HG02943 (cell line): Measurements from ENCODE around the gene MAP2K1.
A peak's percentile ranks its signal among the peaks of the same experiment; 100 is the strongest.
"Not testable (repeated sequence)": the region's sequence is repeated elsewhere in the genome, so short reads cannot be mapped to it uniquely, and the experiment has no call there.

Experiments used
- ATAC-seq: cut with Tn5 transposase; IDR thresholded peaks from one replicate; pipeline ENCODE4 v1.9.1; 2021; ENCODE audit warnings: mild to moderate bottlenecking, low read depth, moderate library complexity; ENCODE audit not compliant: unreplicated experiment

MAP2K1 gene

DNA sequence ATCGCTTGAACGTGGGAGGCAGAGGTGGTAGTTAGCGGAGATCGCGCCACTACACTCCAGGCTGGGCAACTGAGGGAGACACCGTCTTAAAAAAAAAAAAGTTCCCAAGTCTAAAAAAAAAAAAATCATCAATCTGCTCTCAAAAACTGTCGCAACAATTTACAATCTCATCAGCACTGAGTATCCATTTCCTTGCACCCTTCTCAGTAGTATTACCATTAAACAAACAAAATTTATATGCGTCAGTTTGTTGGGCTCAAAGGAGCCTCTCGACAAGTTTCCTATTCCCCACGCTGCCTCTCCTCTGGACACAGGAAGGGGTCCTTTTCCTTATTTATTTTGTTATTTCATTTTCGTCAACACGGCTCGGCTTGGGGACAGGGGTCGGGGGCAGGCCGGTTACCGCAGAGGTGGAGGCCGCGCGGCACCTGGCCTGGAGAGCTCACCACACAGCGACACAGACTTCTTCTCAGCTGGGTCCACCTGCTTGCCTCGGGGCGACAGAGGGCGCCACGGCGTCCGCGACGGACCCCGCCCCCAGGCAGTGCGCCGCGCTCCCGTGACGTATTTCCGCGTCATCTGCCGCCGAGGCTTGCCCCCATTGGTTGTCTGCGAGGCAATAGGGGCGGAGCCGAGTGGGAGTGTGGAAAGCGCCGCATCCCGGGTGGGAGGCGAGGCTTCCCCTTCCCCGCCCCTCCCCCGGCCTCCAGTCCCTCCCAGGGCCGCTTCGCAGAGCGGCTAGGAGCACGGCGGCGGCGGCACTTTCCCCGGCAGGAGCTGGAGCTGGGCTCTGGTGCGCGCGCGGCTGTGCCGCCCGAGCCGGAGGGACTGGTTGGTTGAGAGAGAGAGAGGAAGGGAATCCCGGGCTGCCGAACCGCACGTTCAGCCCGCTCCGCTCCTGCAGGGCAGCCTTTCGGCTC, at the start of gene MAP2K1:
TSS of gene MAP2K1 (plus strand) at position 709 of the 920 bp plus-strand sequence. CDS start 436 bp downstream, outside the sequence.
- peak; percentile 68 for ATAC-seq

GRCh38 chr15:66348530-66348929, 38.2 kb upstream of the MAP2K1 start:
- ATAC-seq: not testable (repeated sequence)

DNA sequence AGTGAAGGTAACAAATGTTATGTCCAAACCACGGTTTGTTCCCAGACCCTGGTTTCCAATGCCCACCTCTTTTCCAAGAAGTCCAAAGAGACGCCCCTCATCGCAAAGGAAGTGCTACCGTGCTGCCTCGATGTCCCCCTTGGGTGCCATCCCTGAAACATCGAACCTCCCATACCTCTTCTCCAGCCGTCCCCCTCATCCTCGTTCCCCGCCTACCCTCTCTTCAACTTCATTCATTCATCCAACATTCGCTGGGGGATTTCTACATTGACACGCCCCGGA, 30.7 kb upstream of the MAP2K1 start:
- no peak for ATAC-seq

- peak; percentile 86 for ATAC-seq
Measured at GRCh38 chr15:66356359-66357236, 30.1 kb upstream of the MAP2K1 start, which contains the start of gene TIPIN. Gene TIPIN, minus strand, starts transcription at chr15:66356685. Its CDS starts 3,738 bp downstream, at chr15:66352947.

- ATAC-seq: no peak
Measured at GRCh38 chr15:66359740-66360139, 27.0 kb upstream of the MAP2K1 start.

GRCh38 chr15:66361745-66362460, 24.8 kb upstream of the MAP2K1 start:
- not testable (repeated sequence) for ATAC-seq

DNA sequence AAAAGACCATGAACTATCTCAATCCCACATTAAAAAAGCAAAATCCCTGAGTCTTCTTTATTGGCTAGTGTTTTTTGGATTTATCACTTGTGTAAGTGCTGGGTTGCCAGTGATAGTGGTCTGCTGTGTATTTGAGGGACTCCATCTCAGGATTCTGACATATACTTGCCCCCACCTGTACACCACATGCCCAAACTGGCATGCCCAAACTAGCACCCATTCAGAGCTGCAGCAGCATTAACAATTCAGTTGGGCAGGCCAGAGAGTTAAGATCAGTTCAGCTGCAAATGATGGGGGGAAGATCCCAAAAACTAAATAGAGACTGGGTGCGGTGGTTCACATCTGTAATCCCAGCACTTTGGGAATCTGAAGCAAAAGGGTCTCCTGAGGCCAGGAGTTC, 23.9 kb upstream of the MAP2K1 start:
- ATAC-seq: no peak

GRCh38 chr15:66364944-66365528, 21.7 kb upstream of the MAP2K1 start:
- ATAC-seq: no peak

DNA sequence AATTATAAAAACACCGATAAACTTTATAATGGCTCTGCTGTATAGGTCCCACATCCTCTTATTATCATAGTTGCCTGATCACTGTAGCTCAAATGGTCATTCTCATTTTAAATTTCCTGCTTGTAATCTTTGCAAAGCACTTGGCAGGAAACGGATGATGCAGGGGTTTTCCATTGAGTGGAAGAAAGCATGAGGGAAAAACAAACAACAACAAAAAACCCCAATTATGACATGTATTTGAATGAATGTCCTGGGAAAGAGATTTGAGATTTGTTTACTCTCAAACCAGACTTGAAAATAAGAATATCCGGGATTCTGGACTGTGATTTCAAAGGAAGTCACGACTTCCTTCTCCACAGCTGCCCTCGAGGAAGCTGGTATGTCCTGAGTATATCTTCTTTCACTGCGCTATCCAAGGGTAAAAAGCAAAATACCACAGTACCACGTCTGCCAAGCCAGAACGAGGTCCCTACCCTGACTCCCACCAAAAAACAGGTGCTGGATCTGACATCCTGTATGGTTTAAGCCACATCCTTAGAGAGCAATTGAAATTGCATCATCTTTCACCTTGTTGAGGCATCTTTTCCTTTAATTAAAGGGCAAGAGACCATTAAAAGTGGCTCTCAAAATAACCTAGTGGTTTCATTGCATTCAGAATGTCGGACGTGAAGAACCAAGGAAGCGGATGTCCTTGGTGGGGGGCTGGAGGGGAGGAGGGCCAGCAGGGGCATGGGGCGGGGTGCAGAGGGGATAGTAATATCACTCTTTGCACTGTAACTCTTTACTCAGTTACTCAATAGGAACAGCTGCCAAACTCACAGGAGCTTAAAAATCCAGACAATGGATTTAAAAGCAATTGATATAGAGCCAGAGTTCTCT, 16.7 kb upstream of the MAP2K1 start:
- no peak for ATAC-seq

DNA sequence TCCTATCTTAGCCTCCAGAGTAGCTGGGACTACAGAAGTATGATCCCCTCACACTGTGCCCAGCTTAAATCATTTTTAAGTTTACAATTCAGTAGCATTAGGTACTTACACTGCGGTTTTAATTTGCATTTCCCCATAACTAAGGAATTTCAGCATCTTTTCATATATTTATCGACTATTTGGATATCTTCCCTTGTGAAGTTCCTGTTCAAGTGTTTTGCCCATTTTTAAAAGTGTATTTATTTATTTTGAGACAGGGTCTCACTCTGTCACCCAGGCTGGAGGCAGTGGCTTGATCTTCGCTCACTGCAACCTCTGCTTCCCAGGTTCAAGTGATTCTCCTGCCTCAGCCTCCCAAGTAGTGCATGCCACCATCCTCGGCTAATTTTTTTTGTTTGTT, 12.5 kb upstream of the MAP2K1 start:
- no peak for ATAC-seq

DNA sequence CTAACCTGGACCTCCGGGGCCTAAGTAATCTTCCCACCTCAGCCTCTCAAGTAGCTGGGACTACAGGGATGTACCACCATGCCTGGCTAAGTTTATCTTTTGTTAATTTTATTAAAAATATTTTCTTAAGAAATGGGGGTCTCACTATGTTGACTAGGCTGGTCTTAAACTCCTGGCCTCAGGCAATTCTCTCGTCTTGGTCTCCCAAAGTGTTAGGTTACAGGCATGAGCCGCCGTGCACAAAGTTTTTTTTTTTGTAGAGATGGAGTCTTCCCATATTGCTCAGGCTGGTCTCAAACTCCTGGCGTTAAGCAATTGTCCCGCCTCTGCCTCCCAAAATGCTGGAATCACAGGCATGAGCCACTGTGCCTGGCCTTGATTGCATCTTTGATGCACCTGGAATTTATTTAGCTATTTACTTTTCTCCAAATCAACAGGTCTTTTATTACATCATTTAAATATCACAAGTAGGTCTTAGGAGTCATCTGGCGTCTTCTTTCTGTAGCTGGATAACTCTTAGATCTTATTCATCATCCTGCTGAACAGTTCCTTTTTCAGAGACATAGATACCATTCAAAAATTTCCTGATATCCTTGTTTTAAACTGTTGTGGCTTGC, 7.8 kb upstream of the MAP2K1 start:
- ATAC-seq: no peak

DNA sequence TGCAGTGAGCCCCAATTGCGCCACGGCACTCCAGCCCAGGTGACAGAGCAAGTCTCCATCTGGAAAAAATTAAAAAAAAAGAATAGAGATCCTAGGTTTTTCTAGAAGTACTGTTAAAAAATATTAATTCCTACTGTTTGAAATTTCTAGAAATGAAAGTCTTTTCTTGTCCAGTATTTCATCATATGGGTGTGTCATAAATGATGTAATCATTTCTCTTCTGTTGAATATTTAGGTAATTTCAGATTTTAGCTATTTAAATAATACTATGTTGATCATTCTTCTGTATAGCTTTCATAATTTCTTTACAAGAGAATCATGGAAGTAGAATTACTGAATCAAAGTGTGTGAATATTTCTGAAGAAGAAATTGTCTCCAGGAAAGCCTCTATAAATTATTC, 5.3 kb upstream of the MAP2K1 start:
- ATAC-seq: not testable (repeated sequence)

DNA sequence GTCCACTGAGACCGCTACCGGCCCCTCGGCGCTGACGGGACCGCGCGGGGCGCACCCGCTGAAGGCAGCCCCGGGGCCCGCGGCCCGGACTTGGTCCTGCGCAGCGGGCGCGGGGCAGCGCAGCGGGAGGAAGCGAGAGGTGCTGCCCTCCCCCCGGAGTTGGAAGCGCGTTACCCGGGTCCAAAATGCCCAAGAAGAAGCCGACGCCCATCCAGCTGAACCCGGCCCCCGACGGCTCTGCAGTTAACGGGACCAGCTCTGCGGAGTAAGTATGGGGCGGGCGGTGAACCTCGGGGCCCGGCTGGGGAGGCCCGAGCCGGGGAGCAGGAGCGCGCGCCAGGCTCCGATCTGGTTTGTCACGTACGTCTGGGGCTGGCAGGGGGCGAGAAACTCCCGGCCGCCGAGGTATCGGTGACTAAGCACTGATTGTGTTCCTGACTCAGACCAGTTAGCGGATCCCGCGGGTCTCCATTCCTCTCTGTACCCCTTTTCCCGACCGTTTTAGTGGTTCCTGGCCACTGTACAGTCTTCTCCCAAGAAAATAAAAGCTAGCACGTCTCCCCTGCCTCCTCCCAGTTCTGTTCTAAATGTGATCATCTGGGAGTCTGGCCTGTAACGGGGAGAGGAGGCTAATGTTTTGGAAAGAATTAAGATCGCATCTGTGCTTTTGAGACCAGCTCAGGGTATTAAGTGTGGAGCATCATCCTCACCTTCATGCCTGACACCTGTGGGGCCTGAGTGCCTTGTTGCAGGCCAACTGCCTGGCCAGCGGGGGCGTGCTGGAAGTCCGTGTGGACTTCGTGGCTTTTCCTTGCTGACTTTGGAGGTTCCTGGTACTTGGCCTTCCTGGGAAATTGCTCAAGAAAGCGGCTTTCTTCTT, 691 bp downstream of the MAP2K1 start:
- ATAC-seq: peak; percentile 7

DNA sequence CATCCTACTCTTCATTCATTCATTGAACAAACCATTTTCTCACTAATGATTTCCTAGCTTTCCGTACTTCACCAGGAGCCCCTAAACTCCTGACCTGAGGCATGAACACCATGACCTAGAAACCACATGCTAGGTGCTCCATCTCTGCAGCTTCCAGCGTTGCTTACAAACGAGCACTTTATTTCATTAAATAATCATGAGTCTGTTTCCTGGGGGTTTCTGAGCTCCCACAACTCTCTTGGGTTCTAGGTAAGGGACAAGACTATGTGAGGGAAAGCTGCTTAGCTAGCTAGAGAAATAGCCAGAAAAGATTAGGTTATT, 1.3 kb downstream of the MAP2K1 start:
- ATAC-seq: no peak

- no peak for ATAC-seq
Measured at GRCh38 chr15:66388576-66388975, 1.9 kb downstream of the MAP2K1 start.

- ATAC-seq: no peak
Measured at GRCh38 chr15:66389098-66389858, 2.6 kb downstream of the MAP2K1 start.

DNA sequence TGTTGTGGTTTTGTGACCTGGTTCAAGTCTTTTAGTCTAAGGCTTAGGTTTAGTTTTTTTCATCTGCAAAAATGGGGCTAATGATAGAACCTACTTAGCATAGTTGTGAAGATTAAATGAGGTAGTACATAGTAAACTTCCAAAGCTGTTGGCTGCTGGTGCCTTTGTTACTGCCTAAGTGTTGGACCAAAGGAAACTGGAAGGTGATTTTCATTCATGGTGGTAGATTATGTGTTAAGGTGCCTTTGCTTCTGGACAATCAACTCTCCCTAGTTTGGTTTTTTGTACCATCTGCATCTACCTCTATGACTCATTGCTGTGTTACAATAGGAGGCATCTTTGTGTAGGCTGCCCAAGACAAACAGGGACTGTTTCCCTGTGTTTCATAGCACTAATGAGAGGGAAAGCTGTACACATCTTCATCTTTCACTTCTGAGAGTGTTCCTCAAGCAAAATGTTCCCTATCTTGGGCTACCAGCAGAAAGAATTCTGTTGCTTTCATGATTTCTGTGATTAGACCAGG, 3.2 kb downstream of the MAP2K1 start:
- no peak for ATAC-seq
